SK-N-SH treated with all-trans-retinoic acid at 6 μM for 48 hours (cell line): ENCODE results near the gene PRRC1.

Source experiments
- ARNTL ChIP-seq: fragments of 450-650 bp; formaldehyde crosslinking; IDR thresholded peaks from 2 replicates; pipeline ENCODE4 v1.5.0; 2020; ENCODE audit warnings: low read depth, mild to moderate bottlenecking, moderate library complexity, borderline replicate concordance
- BACH2 ChIP-seq: fragments of 250-450 bp; sonication (Bioruptor Pico); IDR thresholded peaks from 2 replicates; pipeline ENCODE4 v1.9.0; 2021; ENCODE audit warnings: mild to moderate bottlenecking, borderline replicate concordance
- CSDC2 ChIP-seq: fragments of 250-450 bp; sonication (Bioruptor Pico); IDR thresholded peaks from 2 replicates; pipeline ENCODE4 v1.5.0; 2020; ENCODE audit warnings: mild to moderate bottlenecking, moderate library complexity
- ISL1 ChIP-seq: fragments of 250-450 bp; sonication (Bioruptor Pico); IDR thresholded peaks from 2 replicates; pipeline ENCODE4 v2.1.2; 2022; ENCODE audit warnings: mild to moderate bottlenecking, moderate library complexity
- PPARA ChIP-seq: fragments of 250-450 bp; sonication (Bioruptor Pico); IDR thresholded peaks from 2 replicates; pipeline ENCODE4 v1.5.0; 2020; ENCODE audit warnings: mild to moderate bottlenecking, borderline replicate concordance
- RARB ChIP-seq: fragments of 250-450 bp; sonication (Bioruptor Pico); IDR thresholded peaks from 2 replicates; pipeline ENCODE4 v1.8.0; 2021; ENCODE audit warnings: mild to moderate bottlenecking, moderate library complexity
- ZC3H10 ChIP-seq: fragments of 250-450 bp; sonication (Bioruptor Pico); IDR thresholded peaks from 2 replicates; pipeline ENCODE4 v1.5.1; 2021; ENCODE audit warnings: mild to moderate bottlenecking, moderate library complexity
- ZFP30 ChIP-seq: fragments of 450-650 bp; formaldehyde crosslinking; IDR thresholded peaks from 2 replicates; pipeline ENCODE4 v1.5.0; 2022; ENCODE audit warnings: mild to moderate bottlenecking, moderate library complexity
- TF ChIP-seq, protein P1 (sequence below): fragments of 250-450 bp; sonication (Bioruptor Pico); IDR thresholded peaks from 2 replicates; pipeline ENCODE4 v1.8.0; 2020; ENCODE audit warnings: mild to moderate bottlenecking, moderate library complexity, borderline replicate concordance

GRCh38 chr5:127599320-127599719 is 81.9 kb downstream of the PRRC1 start:
- TF ChIP-seq ISL1 (CRISPR knock-in tag) (no peak), ZC3H10 (CRISPR knock-in tag) (no peak), ARNTL (CRISPR knock-in tag) (no peak), BACH2 (no peak), RARB (CRISPR knock-in tag) (no peak), PPARA (CRISPR knock-in tag) (no peak), CSDC2 (CRISPR knock-in tag) (no peak), ZFP30 (CRISPR knock-in tag) (no peak)
- TF ChIP-seq, protein P1, sequence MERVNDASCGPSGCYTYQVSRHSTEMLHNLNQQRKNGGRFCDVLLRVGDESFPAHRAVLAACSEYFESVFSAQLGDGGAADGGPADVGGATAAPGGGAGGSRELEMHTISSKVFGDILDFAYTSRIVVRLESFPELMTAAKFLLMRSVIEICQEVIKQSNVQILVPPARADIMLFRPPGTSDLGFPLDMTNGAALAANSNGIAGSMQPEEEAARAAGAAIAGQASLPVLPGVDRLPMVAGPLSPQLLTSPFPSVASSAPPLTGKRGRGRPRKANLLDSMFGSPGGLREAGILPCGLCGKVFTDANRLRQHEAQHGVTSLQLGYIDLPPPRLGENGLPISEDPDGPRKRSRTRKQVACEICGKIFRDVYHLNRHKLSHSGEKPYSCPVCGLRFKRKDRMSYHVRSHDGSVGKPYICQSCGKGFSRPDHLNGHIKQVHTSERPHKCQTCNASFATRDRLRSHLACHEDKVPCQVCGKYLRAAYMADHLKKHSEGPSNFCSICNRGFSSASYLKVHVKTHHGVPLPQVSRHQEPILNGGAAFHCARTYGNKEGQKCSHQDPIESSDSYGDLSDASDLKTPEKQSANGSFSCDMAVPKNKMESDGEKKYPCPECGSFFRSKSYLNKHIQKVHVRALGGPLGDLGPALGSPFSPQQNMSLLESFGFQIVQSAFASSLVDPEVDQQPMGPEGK (CRISPR knock-in tag) = no peak
